GM18873 (cell line): ENCODE results near the gene CHD9.
"Not testable (repeated sequence)": the region's sequence is repeated elsewhere in the genome, so short reads cannot be mapped to it uniquely, and the experiment has no call there.

Experiments
- ATAC-seq: cut with Tn5 transposase; IDR thresholded peaks from one replicate; pipeline ENCODE4 v1.9.1; 2021; ENCODE audit warnings: mild to moderate bottlenecking, moderate library complexity, moderate number of reproducible peaks; ENCODE audit not compliant: unreplicated experiment, low FRiP score

The CHD9 gene

DNA sequence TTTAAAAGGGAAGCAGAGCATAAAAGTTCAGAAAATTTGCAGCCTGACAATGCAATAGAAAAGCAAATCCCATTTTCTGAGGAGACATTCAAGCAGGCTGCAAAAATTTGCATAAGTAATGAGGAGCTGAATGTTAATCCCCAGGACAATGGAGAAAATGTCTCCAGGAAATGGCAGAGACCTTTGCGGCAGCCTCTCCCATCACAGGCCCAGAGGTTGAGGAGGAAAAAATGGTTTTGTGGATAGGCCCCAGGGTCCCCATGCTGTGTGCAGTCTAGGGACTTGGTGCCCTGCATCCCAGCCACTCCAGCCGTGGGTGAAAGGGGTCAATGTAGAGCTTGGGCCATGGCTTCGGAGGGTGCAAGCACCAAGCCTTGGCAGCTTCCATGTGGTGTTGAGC is 19.5 kb downstream of the CHD9 start:
- ATAC-seq: not testable (repeated sequence)

GRCh38 chr16:53075461-53075860 is 20.7 kb downstream of the CHD9 start:
- not testable (repeated sequence) for ATAC-seq

DNA sequence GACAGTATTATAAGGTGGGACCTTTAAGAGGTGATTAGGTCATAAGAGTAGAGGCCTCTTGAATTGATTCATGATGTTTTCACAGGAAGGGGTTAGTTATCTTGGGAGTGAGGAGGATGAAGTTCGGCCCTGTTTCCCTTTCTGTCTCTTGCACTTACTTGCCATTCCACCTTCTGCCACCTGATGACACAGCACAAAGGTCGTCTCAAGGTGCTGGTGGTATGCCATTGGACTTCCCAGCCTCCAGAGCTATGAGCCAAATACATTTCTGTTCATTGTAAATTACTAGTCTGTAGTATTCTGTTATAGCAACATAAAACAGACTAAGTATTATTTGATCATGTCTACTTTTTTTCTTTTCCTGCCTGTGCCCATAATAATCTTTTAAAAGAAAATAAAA is 23.5 kb downstream of the CHD9 start:
- no peak for ATAC-seq

GRCh38 chr16:53078765-53079485 is 24.1 kb downstream of the CHD9 start:
- no peak for ATAC-seq

GRCh38 chr16:53080345-53081031 is 25.7 kb downstream of the CHD9 start:
- no peak for ATAC-seq

GRCh38 chr16:53081032-53081424 is 26.2 kb downstream of the CHD9 start:
- ATAC-seq: no peak

DNA sequence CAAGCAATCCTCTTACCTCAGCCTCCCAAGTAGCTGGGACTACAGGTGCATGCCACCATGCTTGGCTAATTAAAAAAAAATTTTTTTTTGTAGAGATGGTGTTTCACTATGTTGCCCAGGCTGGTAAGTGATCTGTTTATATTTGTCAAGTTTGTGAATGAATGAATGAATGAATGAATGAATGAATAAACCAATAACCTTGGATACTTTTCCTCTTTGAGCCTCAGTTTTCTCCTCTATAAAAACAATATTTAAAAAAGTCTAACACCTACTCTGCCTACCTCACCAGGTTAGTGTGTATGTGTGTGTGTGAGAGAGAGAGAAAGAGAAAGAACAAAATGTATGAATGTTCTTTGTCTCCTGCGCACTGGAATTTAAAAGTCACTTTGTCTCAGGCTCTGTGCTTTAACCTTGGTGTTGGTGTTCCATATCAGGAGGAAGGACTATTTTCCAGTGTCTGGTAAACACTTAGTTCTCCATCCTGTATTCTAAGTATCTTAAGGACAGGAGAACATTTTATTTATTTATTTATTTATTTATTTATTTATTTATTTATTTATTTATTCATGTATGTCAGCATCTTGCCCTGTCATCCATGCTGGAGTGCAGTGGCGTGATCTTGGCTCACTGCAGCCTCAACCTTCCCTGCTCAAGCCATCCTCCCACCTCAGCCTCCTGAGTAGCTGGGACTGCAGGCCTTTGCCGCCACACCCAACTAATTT is 27.1 kb downstream of the CHD9 start:
- no peak for ATAC-seq

DNA sequence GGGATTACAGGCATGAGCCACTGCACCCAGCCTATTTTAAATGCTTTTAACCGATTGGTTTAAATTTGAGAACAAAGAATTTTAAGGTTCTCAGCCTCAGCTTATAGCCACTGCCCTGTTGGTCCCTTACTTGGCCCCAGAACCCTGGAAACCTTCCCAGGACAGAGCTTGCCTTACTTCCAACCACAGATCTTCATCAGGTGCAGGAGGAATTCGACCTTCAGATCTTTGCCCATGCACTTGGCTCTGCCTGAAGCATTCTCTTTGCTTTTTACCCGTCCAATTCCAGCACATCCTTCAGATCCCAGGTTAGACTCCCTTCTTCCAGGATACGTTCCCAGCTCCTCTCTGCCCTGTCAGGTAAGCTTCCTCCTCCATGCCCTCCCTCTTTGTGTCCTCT is 27.7 kb downstream of the CHD9 start:
- no peak for ATAC-seq

DNA sequence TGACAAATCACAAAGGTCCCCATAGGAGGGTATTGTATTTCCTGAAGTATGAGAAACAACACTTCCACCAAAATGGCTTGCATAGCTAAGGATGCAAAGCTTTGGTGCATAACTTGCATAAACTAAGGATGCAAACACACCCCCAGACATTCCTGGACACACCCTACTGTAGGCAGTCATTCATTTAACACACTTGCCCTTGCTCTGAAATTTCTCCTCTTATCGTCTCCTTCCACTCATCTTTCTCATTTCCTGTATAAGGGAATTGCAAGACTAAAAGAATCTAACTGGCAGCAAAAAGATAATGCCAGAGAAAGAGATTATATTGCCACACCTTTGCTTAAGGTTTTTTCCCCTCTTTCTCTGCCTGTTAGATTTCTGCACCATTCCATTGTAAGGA is 28.3 kb downstream of the CHD9 start:
- no peak for ATAC-seq

- no peak for ATAC-seq
These were observed 29.4 kb downstream of the CHD9 start for GRCh38 chr16:53084141-53084541.

DNA sequence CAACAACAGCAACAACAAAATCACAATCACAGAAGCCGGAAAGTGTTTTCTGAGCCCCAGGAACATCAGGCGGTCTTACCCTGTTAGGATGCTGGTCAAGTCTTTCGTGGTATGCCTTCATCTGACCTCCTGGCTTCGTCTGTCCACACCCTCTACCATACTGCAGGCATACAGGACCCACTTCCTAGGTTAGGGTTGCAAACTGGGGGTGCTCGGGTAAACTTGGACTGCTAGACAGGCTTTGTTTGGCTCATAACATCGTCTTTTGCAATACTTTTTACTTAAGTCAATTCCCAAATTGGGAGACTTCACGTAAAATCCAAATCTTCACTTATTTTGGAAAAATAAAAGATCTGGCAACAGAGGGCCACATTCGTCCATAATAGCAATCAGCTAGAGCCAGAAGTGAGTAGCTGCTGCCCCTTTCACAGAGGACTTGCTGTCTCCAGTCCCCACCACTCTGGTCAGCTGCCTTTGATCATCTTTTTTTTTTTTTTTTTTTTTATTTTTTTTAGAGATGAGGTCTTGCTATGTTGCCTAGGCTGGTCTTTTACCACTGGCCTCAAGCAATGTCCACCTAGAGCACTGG is 30.0 kb downstream of the CHD9 start:
- ATAC-seq: no peak

DNA sequence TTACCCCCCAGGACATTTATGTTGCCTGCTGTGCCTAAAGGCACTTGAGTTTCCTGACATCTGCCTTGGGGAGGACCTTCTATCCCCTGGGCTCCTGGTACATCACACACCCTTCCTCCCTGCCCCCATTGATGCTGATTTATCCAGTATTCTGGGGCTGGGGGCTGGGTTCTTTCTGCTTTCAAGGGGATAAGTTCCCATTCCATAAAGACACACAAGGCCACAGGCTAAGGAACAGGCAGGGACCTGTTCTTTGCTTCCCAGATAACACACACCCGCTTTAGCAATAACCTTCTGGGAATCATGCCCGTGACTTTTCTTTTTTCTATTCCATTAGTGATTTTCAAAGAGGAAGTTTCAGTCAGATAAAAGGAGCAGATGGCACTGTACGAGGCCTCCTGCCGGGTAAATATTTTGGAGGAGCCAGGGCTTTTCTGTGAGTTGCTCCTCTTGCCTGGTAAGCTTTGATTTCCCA is 30.6 kb downstream of the CHD9 start:
- no peak for ATAC-seq

DNA sequence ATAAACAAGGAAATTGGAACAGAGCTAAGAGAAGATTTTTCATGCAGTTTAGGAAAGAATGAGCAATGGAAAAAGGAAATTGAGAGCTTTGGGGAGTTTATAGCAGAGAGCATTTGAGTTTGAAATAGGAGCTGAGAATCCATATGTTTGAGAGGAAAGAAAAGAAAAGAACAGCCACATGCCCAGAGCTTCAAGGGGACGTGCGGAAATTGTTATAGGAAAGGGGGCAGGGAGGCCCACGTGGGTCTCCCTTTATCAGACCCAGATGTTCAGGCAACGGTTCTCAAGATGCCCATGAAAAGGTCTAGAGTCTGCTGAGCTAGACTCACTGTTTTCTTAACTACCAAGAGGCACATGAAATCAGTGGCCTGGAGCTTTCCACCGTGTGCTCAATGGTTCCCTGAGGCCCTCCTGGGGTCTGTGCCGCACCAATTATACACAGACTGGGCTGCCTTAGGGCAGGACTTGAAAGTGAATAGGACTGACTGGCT is 31.2 kb downstream of the CHD9 start:
- ATAC-seq: no peak

- ATAC-seq: no peak
These were observed 32.3 kb downstream of the CHD9 start for GRCh38 chr16:53087101-53087500.

DNA sequence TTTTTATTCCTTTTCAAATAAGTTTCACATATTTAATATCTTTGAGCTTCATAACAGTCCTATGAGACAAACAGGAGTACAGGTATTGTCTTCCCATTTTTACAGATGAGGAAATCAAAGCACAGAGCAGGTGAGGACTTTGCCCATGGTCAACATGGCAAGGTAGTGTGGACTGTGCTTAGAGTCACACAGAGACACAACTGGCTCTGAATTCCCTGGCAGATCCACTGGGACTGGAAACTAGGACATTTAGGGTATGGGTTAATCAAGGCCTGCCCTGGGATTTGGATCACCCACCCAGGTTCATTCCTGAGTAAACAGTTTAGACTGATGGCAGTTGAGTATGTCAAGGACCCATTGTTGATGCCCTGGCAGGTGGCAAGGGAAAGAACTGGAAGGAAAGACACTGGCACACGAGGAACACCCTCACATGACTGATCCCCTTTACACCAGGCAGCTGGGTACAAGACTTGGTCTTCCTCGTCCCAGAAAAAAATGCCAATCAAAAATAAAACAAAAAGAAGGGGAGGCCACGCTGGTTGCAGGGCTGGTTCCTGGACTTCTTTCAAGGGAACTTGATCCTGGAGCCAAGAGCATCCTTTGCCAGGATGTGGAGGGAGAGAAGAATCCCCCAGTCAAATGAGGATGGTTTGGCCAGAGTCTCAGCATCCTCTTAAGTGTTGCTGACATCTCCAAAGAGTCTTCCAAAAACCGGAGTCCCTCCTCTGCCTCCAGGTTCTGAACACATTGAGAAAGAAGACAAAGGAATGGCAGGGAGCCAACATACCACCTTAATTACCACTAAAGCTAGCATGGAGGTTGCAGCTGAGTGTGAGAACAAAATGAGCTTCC is 34.9 kb downstream of the CHD9 start:
- ATAC-seq: no peak

GRCh38 chr16:53090286-53090590 is 35.4 kb downstream of the CHD9 start:
- no peak for ATAC-seq

GRCh38 chr16:53090591-53091411 is 36.0 kb downstream of the CHD9 start:
- peak; percentile 55 for ATAC-seq

DNA sequence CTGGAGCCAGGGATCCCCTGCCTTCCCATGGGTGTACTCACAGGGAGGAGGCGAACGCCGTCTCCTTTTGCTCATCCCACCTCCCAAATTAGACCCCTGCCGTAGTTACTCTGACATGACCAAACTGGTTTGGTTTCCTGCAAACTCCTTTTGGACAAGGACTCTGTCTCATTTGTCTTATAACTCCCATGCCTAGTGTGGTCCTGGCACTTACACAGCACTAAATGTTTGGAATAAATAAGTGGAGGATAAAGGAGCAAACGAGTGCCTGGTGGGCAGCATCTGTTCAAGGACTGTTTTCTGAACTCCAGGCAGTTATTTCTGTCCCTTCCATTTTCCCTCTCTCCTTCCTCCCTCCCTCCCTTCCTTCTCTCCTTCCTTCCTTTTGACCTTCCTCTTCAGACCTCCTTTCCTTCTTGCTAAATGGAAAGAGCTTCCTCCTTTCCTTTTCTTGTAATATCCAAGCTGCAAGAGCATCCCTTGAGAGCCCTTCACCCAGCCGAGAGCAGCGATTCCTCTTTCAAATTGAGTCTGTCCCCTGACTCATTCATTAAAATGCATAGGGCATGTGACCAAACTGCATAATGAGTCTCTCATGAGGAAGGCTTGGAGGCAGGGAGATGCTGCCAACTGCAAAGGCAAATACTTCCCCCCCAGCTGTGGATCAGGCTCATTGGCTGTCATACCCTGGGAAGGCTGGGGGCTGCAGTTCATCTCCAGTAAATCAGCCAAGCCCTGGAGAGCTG is 36.8 kb downstream of the CHD9 start:
- peak; percentile 57 for ATAC-seq

DNA sequence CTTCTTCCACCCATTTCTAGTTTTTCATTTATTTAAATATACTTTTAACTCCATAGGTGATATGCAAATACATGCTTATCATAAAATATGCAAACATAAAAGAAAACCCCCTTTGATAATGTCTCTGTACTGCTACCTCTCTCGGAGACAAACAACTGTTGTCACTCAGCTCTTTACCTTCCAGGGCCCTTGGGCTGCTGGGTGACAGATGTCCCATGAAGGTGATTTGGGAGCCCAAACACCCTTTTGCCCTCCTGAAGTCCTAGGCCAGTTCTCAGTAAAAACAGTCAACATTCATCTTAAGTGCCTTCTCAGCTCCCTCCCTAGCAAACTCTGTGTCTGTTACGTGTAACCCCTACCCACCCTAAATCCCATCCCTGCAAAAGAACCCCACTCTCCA is 37.5 kb downstream of the CHD9 start:
- ATAC-seq: no peak
